EH (cell line): Measurements from ENCODE around the gene DLG4.
A peak's percentile ranks its signal among the peaks of the same experiment; 100 is the strongest.

Experiments
- DNase-seq: peaks from one replicate; pipeline ENCODE4 v3.0.0-alpha.2; 2015; ENCODE audit warnings: low read depth

The DLG4 gene

GRCh38 chr17:7219812-7220592, at the start of gene DLG4, which contains the start of gene ACADVL:
DLG4 (minus strand) TSS chr17:7219836.
ACADVL (plus strand) TSS chr17:7219938; CDS start chr17:7219985, 47 bp downstream.
- peak; percentile 90 for DNase-seq

- peak; percentile 39 for DNase-seq
Observed at GRCh38 chr17:7266784-7267183, 47.1 kb upstream of the DLG4 start.

GRCh38 chr17:7263801-7264078, 44.1 kb upstream of the DLG4 start:
- no peak for DNase-seq

- DNase-seq: no peak
Observed at GRCh38 chr17:7262935-7263800, 43.5 kb upstream of the DLG4 start.

GRCh38 chr17:7262192-7262934, 42.7 kb upstream of the DLG4 start, which contains the start of gene CLDN7:
CLDN7 (minus strand) TSS chr17:7262478; CDS start chr17:7262043, 435 bp downstream.
- no peak for DNase-seq

GRCh38 chr17:7261379-7262191, 41.9 kb upstream of the DLG4 start:
- no peak for DNase-seq

GRCh38 chr17:7260651-7261378, 41.2 kb upstream of the DLG4 start:
- DNase-seq: no peak

- no peak for DNase-seq
Observed at GRCh38 chr17:7260151-7260550, 40.5 kb upstream of the DLG4 start.

GRCh38 chr17:7259555-7259889, 39.9 kb upstream of the DLG4 start:
- no peak for DNase-seq

- DNase-seq: peak; percentile 49
Observed at GRCh38 chr17:7258731-7259554, 39.3 kb upstream of the DLG4 start.

GRCh38 chr17:7256766-7257456, 37.3 kb upstream of the DLG4 start:
- no peak for DNase-seq

GRCh38 chr17:7254511-7254910, 34.9 kb upstream of the DLG4 start:
- no peak for DNase-seq

- no peak for DNase-seq
Observed at GRCh38 chr17:7253082-7253481, 33.4 kb upstream of the DLG4 start.

GRCh38 chr17:7252176-7253043, 32.8 kb upstream of the DLG4 start, which contains the start of gene ELP5:
ELP5 (plus strand) TSS chr17:7252215; CDS start chr17:7252551, 336 bp downstream.
- DNase-seq: peak; percentile 96

GRCh38 chr17:7251661-7252175, 32.1 kb upstream of the DLG4 start, which contains the start of gene CTDNEP1:
CTDNEP1 (minus strand) TSS chr17:7251734; CDS start chr17:7251296, 438 bp downstream.
- peak; percentile 100 for DNase-seq

GRCh38 chr17:7250695-7251627, 31.3 kb upstream of the DLG4 start:
- DNase-seq: peak; percentile 13

GRCh38 chr17:7249830-7250229, 30.2 kb upstream of the DLG4 start:
- DNase-seq: peak; percentile 19
